DOHH2 (cell line): ENCODE results near the gene DISC1.

Experiments
- H3F3A ChIP-seq: fragments of 200-600 bp; sonication (generic), shearing (Covaris generic); 2 replicates; pipeline ENCODE4 v1.6.0; 2016; ENCODE audit warnings: antibody characterized with exemption, mild to moderate bottlenecking; ENCODE audit not compliant: control insufficient read depth, insufficient read depth
- H3K27ac ChIP-seq: fragments of 200-600 bp; sonication (generic); 2 replicates; pipeline ENCODE4 v1.5.1; 2014; ENCODE audit warnings: low read depth, mild to moderate bottlenecking, low read length, moderate library complexity
- H3K27me3 ChIP-seq: fragments of 200-600 bp; sonication (generic); 2 replicates; pipeline ENCODE4 v1.6.1; 2014; ENCODE audit warnings: mild to moderate bottlenecking, low read length, mixed read lengths; ENCODE audit not compliant: control insufficient read depth
- H3K36me3 ChIP-seq: fragments of 200-600 bp; sonication (generic); 2 replicates; pipeline ENCODE4 v1.6.1; 2014; ENCODE audit warnings: mild to moderate bottlenecking, low read length, moderate library complexity, mixed read lengths; ENCODE audit not compliant: control insufficient read depth
- H3K4me1 ChIP-seq: fragments of 200-600 bp; sonication (generic); 2 replicates; pipeline ENCODE4 v1.6.1; 2014; ENCODE audit warnings: mild to moderate bottlenecking, low read length, mixed read lengths; ENCODE audit not compliant: control insufficient read depth
- H3K4me2 ChIP-seq: fragments of 200-600 bp; sonication (generic); 2 replicates; pipeline ENCODE4 v1.6.0; 2014; ENCODE audit warnings: mild to moderate bottlenecking, low read length, moderate library complexity
- H3K4me3 ChIP-seq: fragments of 200-600 bp; sonication (generic); 2 replicates; pipeline ENCODE4 v1.5.1; 2014; ENCODE audit warnings: mild to moderate bottlenecking, low read length, mixed read lengths
- H3K79me2 ChIP-seq: fragments of 200-600 bp; sonication (generic); 2 replicates; pipeline ENCODE4 v1.6.1; 2014; ENCODE audit warnings: mild to moderate bottlenecking, low read length, mixed read lengths; ENCODE audit not compliant: control insufficient read depth
- H3K9me2 ChIP-seq: fragments of 200-600 bp; sonication (generic); replicated peaks from 2 replicates; pipeline ENCODE4 v1.6.1; 2014; ENCODE audit warnings: mild to moderate bottlenecking, low read length, mixed read lengths; ENCODE audit not compliant: control insufficient read depth
- H3K9me3 ChIP-seq: fragments of 200-600 bp; sonication (generic); 2 replicates; pipeline ENCODE4 v1.6.1; 2014; ENCODE audit warnings: antibody characterized with exemption, low read length, mixed read lengths; ENCODE audit not compliant: control insufficient read depth, insufficient read depth
- H4K20me1 ChIP-seq: fragments of 200-600 bp; sonication (generic); 2 replicates; pipeline ENCODE4 v1.6.0; 2014; ENCODE audit warnings: low read depth, mild to moderate bottlenecking, antibody characterized with exemption, low read length, moderate library complexity; ENCODE audit not compliant: control insufficient read depth, insufficient read depth
- EZH2phosphoT487 ChIP-seq: fragments of 200-600 bp; sonication (generic); IDR thresholded peaks from 2 replicates; pipeline ENCODE4 v1.6.1; 2017; ENCODE audit warnings: borderline replicate concordance, mild to moderate bottlenecking, antibody characterized with exemption, low read length, moderate library complexity, mixed read lengths
- TF ChIP-seq, protein P1 (sequence below): fragments of 200-600 bp; sonication (generic); IDR thresholded peaks from one replicate; pipeline ENCODE4 v1.5.1; 2014; ENCODE audit warnings: antibody characterized with exemption, mild to moderate bottlenecking, low read depth, low read length; ENCODE audit not compliant: poor library complexity, severe bottlenecking

Gene DISC1

GRCh38 chr1:231610388-231610787 is 16.2 kb upstream of the DISC1 start:
- peaks cover 3% of the 10 kb centered on the region; the same call in 1 of the 2 replicates for H4K20me1 ChIP-seq
- H3K4me1 ChIP-seq = peaks cover 22% of the 10 kb centered on the region
- H3K27me3 ChIP-seq = peaks cover 49% of the 10 kb centered on the region
- no peaks in the 10 kb centered on the region for H3F3A ChIP-seq
- peaks cover 10% of the 10 kb centered on the region; the same call in 1 of the 2 replicates for H3K9me3 ChIP-seq
- H3K27ac ChIP-seq = no peak overlapping the region
- H3K9me2 ChIP-seq = no peaks in the 10 kb centered on the region
- TF ChIP-seq, protein P1, sequence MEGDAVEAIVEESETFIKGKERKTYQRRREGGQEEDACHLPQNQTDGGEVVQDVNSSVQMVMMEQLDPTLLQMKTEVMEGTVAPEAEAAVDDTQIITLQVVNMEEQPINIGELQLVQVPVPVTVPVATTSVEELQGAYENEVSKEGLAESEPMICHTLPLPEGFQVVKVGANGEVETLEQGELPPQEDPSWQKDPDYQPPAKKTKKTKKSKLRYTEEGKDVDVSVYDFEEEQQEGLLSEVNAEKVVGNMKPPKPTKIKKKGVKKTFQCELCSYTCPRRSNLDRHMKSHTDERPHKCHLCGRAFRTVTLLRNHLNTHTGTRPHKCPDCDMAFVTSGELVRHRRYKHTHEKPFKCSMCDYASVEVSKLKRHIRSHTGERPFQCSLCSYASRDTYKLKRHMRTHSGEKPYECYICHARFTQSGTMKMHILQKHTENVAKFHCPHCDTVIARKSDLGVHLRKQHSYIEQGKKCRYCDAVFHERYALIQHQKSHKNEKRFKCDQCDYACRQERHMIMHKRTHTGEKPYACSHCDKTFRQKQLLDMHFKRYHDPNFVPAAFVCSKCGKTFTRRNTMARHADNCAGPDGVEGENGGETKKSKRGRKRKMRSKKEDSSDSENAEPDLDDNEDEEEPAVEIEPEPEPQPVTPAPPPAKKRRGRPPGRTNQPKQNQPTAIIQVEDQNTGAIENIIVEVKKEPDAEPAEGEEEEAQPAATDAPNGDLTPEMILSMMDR = no peak
- no peak for TF ChIP-seq EZH2phosphoT487
- H3K4me3 ChIP-seq = no peak overlapping the region
- H3K36me3 ChIP-seq = no peaks in the 10 kb centered on the region
- no peaks in the 10 kb centered on the region for H3K79me2 ChIP-seq
- no peak overlapping the region for H3K4me2 ChIP-seq

DNA sequence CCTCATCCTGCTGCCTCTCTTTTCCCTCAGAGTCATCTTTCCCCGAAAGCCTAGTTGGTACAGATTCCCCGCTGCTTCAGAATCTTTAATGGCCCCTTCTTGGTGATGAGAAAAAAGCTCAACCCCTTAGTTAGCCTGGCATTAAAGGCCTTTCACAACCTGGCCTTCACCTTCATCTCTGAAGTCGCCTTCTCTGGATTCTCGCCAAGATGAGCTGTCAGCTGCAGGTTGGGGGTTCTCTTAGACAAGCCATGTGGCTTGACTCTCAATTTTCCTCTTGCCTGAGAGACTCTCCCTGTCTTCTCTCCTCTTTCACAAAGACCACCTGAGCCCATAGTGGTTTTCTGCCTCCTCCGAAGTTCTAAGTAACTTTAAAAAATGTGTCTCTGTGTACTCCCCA is 15.5 kb upstream of the DISC1 start:
- no peak overlapping the region for H3K4me3 ChIP-seq
- no peak for TF ChIP-seq EZH2phosphoT487
- TF ChIP-seq, protein P1 = no peak
- H3K27ac ChIP-seq = no peak overlapping the region

GRCh38 chr1:231611851-231612250 is 14.7 kb upstream of the DISC1 start:
- Histone ChIP-seq H3K36me3 (no peaks in the 10 kb centered on the region), H3K4me1 (peaks cover 22% of the 10 kb centered on the region), H3F3A (no peaks in the 10 kb centered on the region), H3K4me2 (peak overlapping the region; percentile 63), H3K79me2 (no peaks in the 10 kb centered on the region), H3K27ac (no peak overlapping the region), H3K4me3 (no peak overlapping the region; the same call in 1 of the 2 replicates), H3K9me2 (no peaks in the 10 kb centered on the region), H3K27me3 (peaks cover 51% of the 10 kb centered on the region), H3K9me3 (peaks cover 10% of the 10 kb centered on the region; the same call in 1 of the 2 replicates), H4K20me1 (peaks cover 3% of the 10 kb centered on the region; the same call in 1 of the 2 replicates)
- no peak for TF ChIP-seq EZH2phosphoT487
- TF ChIP-seq, protein P1 = no peak

More for the DNA sequence above, 15.5 kb upstream of the DISC1 start:
- H3K27me3 ChIP-seq = peaks cover 44% of the 10 kb centered on the region
- H3K9me2 ChIP-seq = no peaks in the 10 kb centered on the region
- H3K79me2 ChIP-seq = no peaks in the 10 kb centered on the region
- no peak overlapping the region for H3K4me2 ChIP-seq
- H3F3A ChIP-seq = no peaks in the 10 kb centered on the region
- peaks cover 22% of the 10 kb centered on the region for H3K4me1 ChIP-seq
- peaks cover 10% of the 10 kb centered on the region; the same call in 1 of the 2 replicates for H3K9me3 ChIP-seq
- H4K20me1 ChIP-seq = peaks cover 3% of the 10 kb centered on the region; the same call in 1 of the 2 replicates
- H3K36me3 ChIP-seq = no peaks in the 10 kb centered on the region
